AG04450 (cell line): ENCODE measurements around the gene HOXC5. TPM values are rescaled to one million over a fixed set of nuclear protein-coding genes. Genes with fewer than 3 reads are reported as not detected.

Source experiments
- CTCF ChIA-PET: fragments of 300-600, 350-600 bp; formaldehyde crosslinking; extraction: SDS; loops from one replicate; lab custom pipeline; 2022; ENCODE audit warnings: antibody characterized with exemption, inconsistent platforms; lab: Charles Lee
- POLR2A ChIA-PET: fragments of 350-600 bp; formaldehyde crosslinking; extraction: SDS; loops from one replicate; lab custom pipeline; 2021; ENCODE audit warnings: antibody characterized with exemption, inconsistent platforms; lab: Yijun Ruan, JAX
- DNase-seq: peaks from one replicate; pipeline ENCODE4 v3.0.0-alpha.2; 2011; ENCODE audit warnings: low read depth, low spot score
- H3K27ac ChIP-seq: one replicate; pipeline ENCODE4 v1.5.1; 2012; ENCODE audit warnings: low read depth, low read length, control low read depth
- H3K27me3 ChIP-seq: one replicate; pipeline ENCODE4 v1.6.0; 2012; ENCODE audit warnings: low read length; ENCODE audit not compliant: control insufficient read depth, insufficient read depth
- H3K4me3 ChIP-seq: 2 replicates; pipeline ENCODE4 v1.5.1; 2011; ENCODE audit warnings: mild to moderate bottlenecking, low read depth, low read length, control low read depth
- H3K9me3 ChIP-seq: 2 replicates; pipeline ENCODE4 v1.5.1; 2012; ENCODE audit warnings: low read length; ENCODE audit not compliant: control insufficient read depth, insufficient read depth
- polyA plus RNA-seq: library from polyadenylated mRNA; depleted of rRNA; stranded (reverse); fragments of >200 nt; gene quantifications from 2 replicates; pipeline ENCODE4 v1.2.3, GENCODE V29; 2011
- TF ChIP-seq, protein P1 (sequence below): IDR thresholded peaks from 2 replicates; pipeline ENCODE4 v1.5.1; 2011; ENCODE audit warnings: low read depth, low read length, control low read depth, inconsistent platforms

Gene HOXC5
- polyA plus RNA-seq, 1 experiment = not detected

DNA sequence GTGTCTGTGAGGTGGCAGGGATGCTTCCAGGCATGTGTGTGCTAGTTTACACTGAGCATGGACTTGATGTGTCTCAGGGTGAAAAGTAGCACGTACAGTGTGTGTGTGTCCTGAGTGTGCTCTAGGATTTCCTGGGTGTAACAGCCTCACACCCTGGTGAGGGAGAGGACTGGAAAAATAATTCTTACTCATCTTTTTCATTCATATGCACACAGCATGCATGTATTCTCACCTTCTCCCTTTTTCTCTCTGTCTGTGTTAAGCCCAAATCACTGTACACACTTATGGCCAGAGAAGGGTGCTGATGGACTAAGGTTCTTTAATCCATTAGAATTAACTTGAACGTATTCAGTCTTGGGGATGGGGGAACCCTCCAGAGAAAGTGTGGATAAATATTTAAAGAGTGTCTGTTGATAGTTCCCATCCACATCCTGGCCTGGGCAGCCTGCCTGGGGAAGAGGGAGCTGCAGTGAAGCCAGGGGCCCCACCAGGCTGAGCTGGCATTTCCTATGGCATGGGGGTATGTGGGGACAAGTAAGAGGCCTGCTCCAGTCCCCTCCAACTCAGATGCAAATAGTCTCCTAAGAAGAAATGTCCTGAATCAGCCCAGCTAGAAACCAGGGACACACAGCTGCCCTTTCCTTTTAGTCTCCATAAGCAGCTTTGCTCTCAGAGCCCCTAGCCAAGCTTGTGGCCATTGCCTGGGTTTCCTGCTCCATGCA is 25.2 kb upstream of the HOXC5 start:
- peaks cover 3% of the 10 kb centered on the region; the same call in 1 of the 2 replicates for H3K9me3 ChIP-seq
- H3K27ac ChIP-seq = no peak overlapping the region
- ChIA-PET POLR2A (interaction anchor here (0.7 kb wide), 1 partner anchor 10 kb away, joined by 3 read pairs; no protein-coding TSS in a partner anchor), CTCF (interaction anchor here (1.0 to 7.8 kb wide), 10 partner anchors 9 to 371 kb away, joined by 4 to 163 read pairs (median 12); partner anchors contain the start of gene SMUG1)
- H3K4me3 ChIP-seq = no peak overlapping the region
- TF ChIP-seq, protein P1, sequence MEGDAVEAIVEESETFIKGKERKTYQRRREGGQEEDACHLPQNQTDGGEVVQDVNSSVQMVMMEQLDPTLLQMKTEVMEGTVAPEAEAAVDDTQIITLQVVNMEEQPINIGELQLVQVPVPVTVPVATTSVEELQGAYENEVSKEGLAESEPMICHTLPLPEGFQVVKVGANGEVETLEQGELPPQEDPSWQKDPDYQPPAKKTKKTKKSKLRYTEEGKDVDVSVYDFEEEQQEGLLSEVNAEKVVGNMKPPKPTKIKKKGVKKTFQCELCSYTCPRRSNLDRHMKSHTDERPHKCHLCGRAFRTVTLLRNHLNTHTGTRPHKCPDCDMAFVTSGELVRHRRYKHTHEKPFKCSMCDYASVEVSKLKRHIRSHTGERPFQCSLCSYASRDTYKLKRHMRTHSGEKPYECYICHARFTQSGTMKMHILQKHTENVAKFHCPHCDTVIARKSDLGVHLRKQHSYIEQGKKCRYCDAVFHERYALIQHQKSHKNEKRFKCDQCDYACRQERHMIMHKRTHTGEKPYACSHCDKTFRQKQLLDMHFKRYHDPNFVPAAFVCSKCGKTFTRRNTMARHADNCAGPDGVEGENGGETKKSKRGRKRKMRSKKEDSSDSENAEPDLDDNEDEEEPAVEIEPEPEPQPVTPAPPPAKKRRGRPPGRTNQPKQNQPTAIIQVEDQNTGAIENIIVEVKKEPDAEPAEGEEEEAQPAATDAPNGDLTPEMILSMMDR = no peak
- H3K27me3 ChIP-seq = peaks cover 92% of the 10 kb centered on the region
- DNase-seq = no peak

DNA sequence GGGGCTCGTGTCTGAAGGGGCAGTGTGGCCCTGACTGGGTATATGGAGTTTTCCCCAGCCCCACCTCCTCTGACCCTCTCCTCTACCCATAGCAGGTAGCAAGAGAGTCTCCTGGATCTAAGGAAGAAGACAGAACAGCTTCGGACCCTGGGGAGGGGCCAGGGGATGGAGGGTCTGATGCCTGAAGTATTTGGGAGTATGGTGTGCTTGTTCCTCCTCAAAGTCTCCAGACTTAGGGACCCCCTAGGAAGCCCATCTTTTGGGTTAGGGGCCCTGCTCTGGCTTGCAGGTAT is 24.6 kb upstream of the HOXC5 start:
- Histone ChIP-seq H3K27ac (no peak overlapping the region), H3K4me3 (no peak overlapping the region), H3K27me3 (peaks cover 92% of the 10 kb centered on the region), H3K9me3 (peaks cover 3% of the 10 kb centered on the region; the same call in 1 of the 2 replicates)
- DNase-seq = no peak
- ChIA-PET CTCF (interaction anchor here (1.0 to 7.8 kb wide), 6 partner anchors 24 to 360 kb away, joined by 4 to 163 read pairs (median 16); no protein-coding TSS in a partner anchor), POLR2A (no interaction called here)
- TF ChIP-seq, protein P1 = no peak

DNA sequence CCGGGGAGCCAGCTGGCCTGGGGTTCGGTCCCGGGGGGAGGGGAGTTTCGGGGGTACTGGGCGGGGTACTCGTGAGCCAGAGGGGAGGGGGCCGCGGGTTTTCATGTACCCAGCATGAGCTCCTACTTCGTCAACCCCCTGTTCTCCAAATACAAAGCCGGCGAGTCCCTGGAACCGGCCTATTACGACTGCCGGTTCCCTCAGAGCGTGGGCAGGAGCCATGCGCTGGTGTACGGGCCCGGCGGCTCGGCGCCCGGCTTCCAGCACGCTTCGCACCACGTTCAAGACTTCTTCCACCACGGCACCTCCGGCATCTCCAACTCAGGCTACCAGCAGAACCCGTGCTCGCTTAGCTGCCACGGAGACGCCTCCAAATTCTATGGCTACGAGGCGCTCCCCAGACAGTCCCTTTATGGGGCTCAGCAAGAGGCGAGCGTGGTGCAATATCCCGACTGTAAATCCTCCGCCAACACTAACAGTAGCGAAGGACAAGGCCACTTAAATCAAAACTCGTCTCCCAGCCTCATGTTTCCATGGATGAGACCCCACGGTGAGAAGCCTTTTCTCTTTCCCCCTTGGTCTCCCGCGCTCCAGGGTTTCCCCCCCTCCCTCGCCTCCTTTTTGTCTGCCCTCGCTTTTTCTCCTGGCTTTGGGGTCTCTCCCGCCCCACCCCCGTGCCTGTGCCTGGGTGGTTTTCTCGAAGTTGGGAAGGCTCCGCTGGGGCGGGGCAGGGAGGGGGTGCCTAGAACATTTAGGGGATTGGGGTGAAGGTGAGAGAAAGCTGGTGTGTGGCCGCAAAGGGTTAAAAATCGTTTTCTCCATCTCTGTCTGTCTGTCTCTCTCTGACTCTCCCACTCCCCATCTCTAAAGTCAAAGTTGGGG is 23.4 kb upstream of the HOXC5 start:
- Histone ChIP-seq H3K4me3 (no peak overlapping the region), H3K27ac (no peak overlapping the region), H3K27me3 (peaks cover 92% of the 10 kb centered on the region), H3K9me3 (peaks cover 3% of the 10 kb centered on the region; the same call in 1 of the 2 replicates)
- DNase-seq = no peak
- TF ChIP-seq, protein P1 = no peak
- ChIA-PET POLR2A (interaction anchor here (0.6 to 0.7 kb wide), 3 partner anchors 172 to 182 kb away, joined by 3 to 7 read pairs (median 6); no protein-coding TSS in a partner anchor), CTCF (interaction anchor here (0.6 to 7.8 kb wide), 9 partner anchors 14 to 205 kb away, joined by 3 to 163 read pairs (median 4); no protein-coding TSS in a partner anchor)

DNA sequence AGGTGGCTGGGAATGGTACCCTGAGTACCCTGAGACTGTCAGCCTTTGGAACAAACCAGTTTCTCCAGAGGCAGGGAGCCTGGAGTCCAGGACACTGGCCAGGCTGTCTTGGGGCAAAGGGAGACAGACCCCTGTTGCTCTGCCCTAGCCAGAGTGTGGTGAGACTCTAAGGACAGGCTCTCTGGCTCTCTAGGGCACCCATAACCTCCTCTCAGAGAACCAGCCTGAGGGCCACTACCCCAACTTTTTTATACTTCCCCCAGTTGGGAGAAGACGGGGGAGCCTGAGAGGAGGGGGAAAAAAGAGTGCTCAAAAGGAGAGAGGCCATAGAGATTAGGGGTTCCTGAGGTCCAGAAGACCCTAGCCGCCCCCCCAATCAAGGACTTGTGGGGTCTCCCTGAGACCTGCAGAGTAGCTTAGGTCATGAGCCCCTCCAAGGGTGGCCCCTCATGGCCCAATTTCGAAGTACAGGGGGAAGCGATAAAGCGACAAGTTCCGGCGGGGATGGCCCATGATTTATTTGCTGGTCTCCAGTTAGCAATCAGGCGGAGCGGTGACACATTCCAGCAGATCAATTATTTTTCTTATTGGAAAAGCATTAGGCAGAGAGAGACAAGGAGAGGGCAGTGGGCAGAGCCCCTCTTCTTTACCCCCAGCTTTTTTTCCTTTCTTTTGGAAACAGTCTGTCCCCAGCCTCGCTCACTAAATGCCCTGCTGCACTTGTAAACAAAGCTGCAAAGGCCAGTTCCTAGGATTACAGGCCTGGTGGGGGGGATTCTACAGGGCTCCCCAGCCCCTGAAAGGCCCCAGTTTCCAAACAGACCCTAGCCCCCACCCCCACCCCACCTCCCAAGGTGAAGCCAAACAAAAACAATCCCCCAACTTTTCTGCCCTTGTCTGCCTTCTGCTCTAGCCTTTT is 22.5 kb upstream of the HOXC5 start:
- H3K4me3 ChIP-seq = no peak overlapping the region
- CTCF ChIA-PET = interaction anchor here (1.2 to 6.6 kb wide), 4 partner anchors 181 to 204 kb away, joined by 3 to 163 read pairs (median 6); no protein-coding TSS in a partner anchor
- peaks cover 92% of the 10 kb centered on the region for H3K27me3 ChIP-seq
- POLR2A ChIA-PET = no interaction called here
- H3K27ac ChIP-seq = no peak overlapping the region
- TF ChIP-seq, protein P1 = no peak
- H3K9me3 ChIP-seq = peaks cover 3% of the 10 kb centered on the region; the same call in 1 of the 2 replicates
- no peak for DNase-seq
